GM23248 (cell line): ENCODE measurements around the gene IGFL4.

Experiments used
- EZH2 ChIP-seq: fragments of 200-600 bp; sonication (generic); IDR thresholded peaks from 2 replicates; pipeline ENCODE4 v1.6.1; 2018; ENCODE audit warnings: antibody characterized with exemption, mild to moderate bottlenecking; ENCODE audit not compliant: insufficient read depth, poor library complexity, severe bottlenecking
- EZH2phosphoT487 ChIP-seq: fragments of 200-600 bp; sonication (generic); IDR thresholded peaks from 2 replicates; pipeline ENCODE4 v1.6.1; 2018; ENCODE audit warnings: antibody characterized with exemption, moderate library complexity, mild to moderate bottlenecking, low read depth; ENCODE audit not compliant: insufficient read depth

DNA sequence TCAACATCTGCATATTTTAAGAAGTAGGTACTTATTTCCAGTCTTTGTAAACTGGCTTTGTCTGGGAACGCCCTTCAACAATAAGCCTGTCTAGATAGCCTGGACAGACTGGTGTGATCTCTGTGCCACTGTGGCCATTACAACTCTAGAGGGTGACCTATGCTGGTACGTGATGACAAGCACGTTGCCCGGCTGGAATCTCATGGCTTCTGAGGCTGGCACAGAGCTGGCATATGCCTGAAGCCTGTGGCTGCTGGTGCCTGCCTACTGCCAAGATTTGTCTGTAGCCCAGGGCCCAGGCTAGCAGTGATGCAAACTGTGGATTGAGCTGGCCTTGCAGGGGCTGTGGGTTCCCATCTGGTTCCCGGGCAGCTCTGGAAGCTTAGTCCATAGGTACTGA is 49.6 kb upstream of the IGFL4 start:
- TF ChIP-seq EZH2, result no peak
- no peak for TF ChIP-seq EZH2phosphoT487
